Measurements from ENCODE around the gene PPIL6. TPM values are rescaled to one million over a fixed set of nuclear protein-coding genes. Genes with fewer than 3 reads are reported as not detected.

PPIL6 gene
- total RNA-seq, 1 experiment from 2014 or later, result 0.61 TPM

- peaks cover 8% of the 10 kb centered on the region for H3K4me1 Mint-ChIP-seq
- ChIA-PET CTCF (no interaction called here), POLR2A (no interaction called here)
- DNase-seq (ENCODE audit: low spot score) (no peak), ATAC-seq (no peak)
- TF ChIP-seq MXD4 (CRISPR knock-in tag; IDR thresholded peaks at IDR 0.05; ENCODE audit: borderline replicate concordance) (no peak), NFYB (CRISPR knock-in tag; conservative IDR thresholded peaks at IDR 0.05; ENCODE audit: low read depth) (no peak), ZNF281 (CRISPR knock-in tag; IDR thresholded peaks at IDR 0.05) (no peak), PRRX2 (CRISPR knock-in tag; IDR thresholded peaks at IDR 0.05) (no peak), ZNF121 (CRISPR knock-in tag; IDR thresholded peaks at IDR 0.05) (no peak), ZNF138 (CRISPR knock-in tag; conservative IDR thresholded peaks at IDR 0.05) (no peak), EMX1 (CRISPR knock-in tag; IDR thresholded peaks at IDR 0.05) (no peak), GRHL2 (CRISPR knock-in tag; IDR thresholded peaks at IDR 0.05; ENCODE audit: insufficient replicate concordance, severe bottlenecking) (no peak), RORB (CRISPR knock-in tag; IDR thresholded peaks at IDR 0.05) (no peak), ZNF416 (CRISPR knock-in tag; IDR thresholded peaks at IDR 0.05) (no peak), PREB (CRISPR knock-in tag; IDR thresholded peaks at IDR 0.05; ENCODE audit: borderline replicate concordance) (no peak), GTF2I (CRISPR knock-in tag; conservative IDR thresholded peaks at IDR 0.05) (no peak), FOXK1 (CRISPR knock-in tag; IDR thresholded peaks at IDR 0.05) (no peak), ELF4 (CRISPR knock-in tag; IDR thresholded peaks at IDR 0.05; ENCODE audit: low read depth) (no peak), JAZF1 (CRISPR knock-in tag; IDR thresholded peaks at IDR 0.05) (no peak)
- no peak overlapping the region for H3K4me3 Mint-ChIP-seq
- H3K27me3 Mint-ChIP-seq (ENCODE audit: low read depth), result no peaks in the 10 kb centered on the region
- no peaks in the 10 kb centered on the region for H3K9me3 Mint-ChIP-seq
- H3K36me3 Mint-ChIP-seq, result no peaks in the 10 kb centered on the region
- H3K27ac Mint-ChIP-seq, result no peak overlapping the region
Measured at GRCh38 chr6:109340811-109341210, 99.6 kb downstream of the PPIL6 start.

Other genes starting within 250 kb of the PPIL6 start
- 74.9 to 80.2 TPM (median 79.8 TPM) in 3 replicates for gene CD164, start 58.2 kb downstream of the PPIL6 start, total RNA-seq (2021)
- gene SMPD2, start 96 bp upstream of the PPIL6 start, total RNA-seq (2021), result 11.2 to 13.1 TPM (median 12.2 TPM) in 3 replicates
- gene MICAL1, start 15.1 kb upstream of the PPIL6 start, total RNA-seq (2021), result 51.6 to 57.4 TPM (median 52.2 TPM) in 3 replicates
- gene ZBTB24, start 42.6 kb upstream of the PPIL6 start, total RNA-seq (2021), result 13.7 to 14.7 TPM (median 14.6 TPM) in 3 replicates